SK-N-SH treated with all-trans-retinoic acid at 6 μM for 48 hours (cell line): ENCODE data around the gene L3MBTL1.

Experiments
- ATAC-seq: fragments of 200-7000 bp; cut with Tn5 transposase; 3 replicates; pipeline ENCODE4 v1.9.1; 2020; ENCODE audit warnings: mild to moderate bottlenecking, moderate library complexity
- ARNTL ChIP-seq: fragments of 450-650 bp; formaldehyde crosslinking; IDR thresholded peaks from 2 replicates; pipeline ENCODE4 v1.5.0; 2020; ENCODE audit warnings: low read depth, mild to moderate bottlenecking, moderate library complexity, borderline replicate concordance
- BACH2 ChIP-seq: fragments of 250-450 bp; sonication (Bioruptor Pico); IDR thresholded peaks from 2 replicates; pipeline ENCODE4 v1.9.0; 2021; ENCODE audit warnings: mild to moderate bottlenecking, borderline replicate concordance
- CSDC2 ChIP-seq: fragments of 250-450 bp; sonication (Bioruptor Pico); IDR thresholded peaks from 2 replicates; pipeline ENCODE4 v1.5.0; 2020; ENCODE audit warnings: mild to moderate bottlenecking, moderate library complexity
- CSRNP3 ChIP-seq: fragments of 250-450 bp; sonication (Bioruptor Pico); IDR thresholded peaks from 2 replicates; pipeline ENCODE4 v1.5.1; 2021; ENCODE audit warnings: mild to moderate bottlenecking, moderate library complexity
- ESRRG ChIP-seq: fragments of 250-450 bp; sonication (Bioruptor Pico); IDR thresholded peaks from 2 replicates; pipeline ENCODE4 v1.6.1; 2021; ENCODE audit warnings: mild to moderate bottlenecking
- GLIS3 ChIP-seq: fragments of 250-450 bp; sonication (Bioruptor Pico); IDR thresholded peaks from 2 replicates; pipeline ENCODE4 v1.5.0; 2020; ENCODE audit warnings: mild to moderate bottlenecking, moderate library complexity
- ISL1 ChIP-seq: fragments of 250-450 bp; sonication (Bioruptor Pico); IDR thresholded peaks from 2 replicates; pipeline ENCODE4 v2.1.2; 2022; ENCODE audit warnings: mild to moderate bottlenecking, moderate library complexity
- OSR1 ChIP-seq: fragments of 250-450 bp; sonication (Bioruptor Pico); IDR thresholded peaks from 2 replicates; pipeline ENCODE4 v1.8.0; 2022; ENCODE audit warnings: moderate library complexity, mild to moderate bottlenecking, inconsistent platforms
- PPARA ChIP-seq: fragments of 250-450 bp; sonication (Bioruptor Pico); IDR thresholded peaks from 2 replicates; pipeline ENCODE4 v1.5.0; 2020; ENCODE audit warnings: mild to moderate bottlenecking, borderline replicate concordance
- RARB ChIP-seq: fragments of 250-450 bp; sonication (Bioruptor Pico); IDR thresholded peaks from 2 replicates; pipeline ENCODE4 v1.8.0; 2021; ENCODE audit warnings: mild to moderate bottlenecking, moderate library complexity
- TSHZ2 ChIP-seq: fragments of 250-450 bp; sonication (Bioruptor Pico); IDR thresholded peaks from 2 replicates; pipeline ENCODE4 v1.5.0; 2020; ENCODE audit warnings: mild to moderate bottlenecking, moderate library complexity
- ZC3H10 ChIP-seq: fragments of 250-450 bp; sonication (Bioruptor Pico); IDR thresholded peaks from 2 replicates; pipeline ENCODE4 v1.5.1; 2021; ENCODE audit warnings: mild to moderate bottlenecking, moderate library complexity
- ZFP3 ChIP-seq: fragments of 250-450 bp; sonication (Bioruptor Pico); IDR thresholded peaks from 2 replicates; pipeline ENCODE4 v1.5.0; 2020; ENCODE audit warnings: mild to moderate bottlenecking, moderate library complexity
- ZFP30 ChIP-seq: fragments of 450-650 bp; formaldehyde crosslinking; IDR thresholded peaks from 2 replicates; pipeline ENCODE4 v1.5.0; 2022; ENCODE audit warnings: mild to moderate bottlenecking, moderate library complexity
- ZNF565 ChIP-seq: fragments of 450-650 bp; formaldehyde crosslinking; conservative IDR thresholded peaks from 2 replicates; pipeline ENCODE4 v1.5.0; 2020; ENCODE audit warnings: low read depth, mild to moderate bottlenecking, moderate library complexity
- ZNF70 ChIP-seq: fragments of 450-650 bp; formaldehyde crosslinking; IDR thresholded peaks from 2 replicates; pipeline ENCODE4 v1.5.0; 2020; ENCODE audit warnings: mild to moderate bottlenecking, moderate library complexity
- ZNF8 ChIP-seq: fragments of 450-650 bp; formaldehyde crosslinking; IDR thresholded peaks from 2 replicates; pipeline ENCODE4 v1.5.0; 2020; ENCODE audit warnings: mild to moderate bottlenecking, moderate library complexity
- TF ChIP-seq, protein P1 (sequence below): fragments of 250-450 bp; sonication (Bioruptor Pico); IDR thresholded peaks from 2 replicates; pipeline ENCODE4 v1.5.1; 2020; ENCODE audit warnings: low read depth, mild to moderate bottlenecking, moderate library complexity
- TF ChIP-seq, protein P2 (sequence below): fragments of 250-450 bp; sonication (Bioruptor Pico); IDR thresholded peaks from 2 replicates; pipeline ENCODE4 v1.8.0; 2020; ENCODE audit warnings: mild to moderate bottlenecking, moderate library complexity, borderline replicate concordance
- TF ChIP-seq, protein P3 (sequence below): fragments of 250-450 bp; sonication (Bioruptor Pico); IDR thresholded peaks from 2 replicates; pipeline ENCODE4 v1.8.0; 2021; ENCODE audit warnings: low read depth, mild to moderate bottlenecking, moderate library complexity, borderline replicate concordance

L3MBTL1 gene

GRCh38 chr20:43467589-43467988 is 39.9 kb upstream of the L3MBTL1 start:
- no peak for ATAC-seq
- TF ChIP-seq, protein P1, sequence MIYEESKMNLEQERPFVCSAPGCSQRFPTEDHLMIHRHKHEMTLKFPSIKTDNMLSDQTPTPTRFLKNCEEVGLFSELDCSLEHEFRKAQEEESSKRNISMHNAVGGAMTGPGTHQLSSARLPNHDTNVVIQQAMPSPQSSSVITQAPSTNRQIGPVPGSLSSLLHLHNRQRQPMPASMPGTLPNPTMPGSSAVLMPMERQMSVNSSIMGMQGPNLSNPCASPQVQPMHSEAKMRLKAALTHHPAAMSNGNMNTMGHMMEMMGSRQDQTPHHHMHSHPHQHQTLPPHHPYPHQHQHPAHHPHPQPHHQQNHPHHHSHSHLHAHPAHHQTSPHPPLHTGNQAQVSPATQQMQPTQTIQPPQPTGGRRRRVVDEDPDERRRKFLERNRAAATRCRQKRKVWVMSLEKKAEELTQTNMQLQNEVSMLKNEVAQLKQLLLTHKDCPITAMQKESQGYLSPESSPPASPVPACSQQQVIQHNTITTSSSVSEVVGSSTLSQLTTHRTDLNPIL (CRISPR knock-in tag) = no peak
- TF ChIP-seq, protein P2, sequence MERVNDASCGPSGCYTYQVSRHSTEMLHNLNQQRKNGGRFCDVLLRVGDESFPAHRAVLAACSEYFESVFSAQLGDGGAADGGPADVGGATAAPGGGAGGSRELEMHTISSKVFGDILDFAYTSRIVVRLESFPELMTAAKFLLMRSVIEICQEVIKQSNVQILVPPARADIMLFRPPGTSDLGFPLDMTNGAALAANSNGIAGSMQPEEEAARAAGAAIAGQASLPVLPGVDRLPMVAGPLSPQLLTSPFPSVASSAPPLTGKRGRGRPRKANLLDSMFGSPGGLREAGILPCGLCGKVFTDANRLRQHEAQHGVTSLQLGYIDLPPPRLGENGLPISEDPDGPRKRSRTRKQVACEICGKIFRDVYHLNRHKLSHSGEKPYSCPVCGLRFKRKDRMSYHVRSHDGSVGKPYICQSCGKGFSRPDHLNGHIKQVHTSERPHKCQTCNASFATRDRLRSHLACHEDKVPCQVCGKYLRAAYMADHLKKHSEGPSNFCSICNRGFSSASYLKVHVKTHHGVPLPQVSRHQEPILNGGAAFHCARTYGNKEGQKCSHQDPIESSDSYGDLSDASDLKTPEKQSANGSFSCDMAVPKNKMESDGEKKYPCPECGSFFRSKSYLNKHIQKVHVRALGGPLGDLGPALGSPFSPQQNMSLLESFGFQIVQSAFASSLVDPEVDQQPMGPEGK = no peak
- TF ChIP-seq ESRRG (CRISPR knock-in tag) (no peak), RARB (CRISPR knock-in tag) (no peak), PPARA (CRISPR knock-in tag) (no peak), TSHZ2 (no peak), ARNTL (CRISPR knock-in tag) (no peak), ZNF70 (CRISPR knock-in tag) (no peak), ZFP3 (CRISPR knock-in tag) (no peak), ZFP30 (CRISPR knock-in tag) (no peak), ISL1 (CRISPR knock-in tag) (no peak), CSDC2 (CRISPR knock-in tag) (no peak), OSR1 (CRISPR knock-in tag) (no peak), GLIS3 (CRISPR knock-in tag) (no peak), ZNF8 (CRISPR knock-in tag) (no peak)
- TF ChIP-seq, protein P3, sequence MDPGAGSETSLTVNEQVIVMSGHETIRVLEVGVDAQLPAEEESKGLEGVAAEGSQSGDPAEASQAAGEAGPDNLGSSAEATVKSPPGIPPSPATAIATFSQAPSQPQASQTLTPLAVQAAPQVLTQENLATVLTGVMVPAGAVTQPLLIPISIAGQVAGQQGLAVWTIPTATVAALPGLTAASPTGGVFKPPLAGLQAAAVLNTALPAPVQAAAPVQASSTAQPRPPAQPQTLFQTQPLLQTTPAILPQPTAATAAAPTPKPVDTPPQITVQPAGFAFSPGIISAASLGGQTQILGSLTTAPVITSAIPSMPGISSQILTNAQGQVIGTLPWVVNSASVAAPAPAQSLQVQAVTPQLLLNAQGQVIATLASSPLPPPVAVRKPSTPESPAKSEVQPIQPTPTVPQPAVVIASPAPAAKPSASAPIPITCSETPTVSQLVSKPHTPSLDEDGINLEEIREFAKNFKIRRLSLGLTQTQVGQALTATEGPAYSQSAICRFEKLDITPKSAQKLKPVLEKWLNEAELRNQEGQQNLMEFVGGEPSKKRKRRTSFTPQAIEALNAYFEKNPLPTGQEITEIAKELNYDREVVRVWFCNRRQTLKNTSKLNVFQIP = no peak

DNA sequence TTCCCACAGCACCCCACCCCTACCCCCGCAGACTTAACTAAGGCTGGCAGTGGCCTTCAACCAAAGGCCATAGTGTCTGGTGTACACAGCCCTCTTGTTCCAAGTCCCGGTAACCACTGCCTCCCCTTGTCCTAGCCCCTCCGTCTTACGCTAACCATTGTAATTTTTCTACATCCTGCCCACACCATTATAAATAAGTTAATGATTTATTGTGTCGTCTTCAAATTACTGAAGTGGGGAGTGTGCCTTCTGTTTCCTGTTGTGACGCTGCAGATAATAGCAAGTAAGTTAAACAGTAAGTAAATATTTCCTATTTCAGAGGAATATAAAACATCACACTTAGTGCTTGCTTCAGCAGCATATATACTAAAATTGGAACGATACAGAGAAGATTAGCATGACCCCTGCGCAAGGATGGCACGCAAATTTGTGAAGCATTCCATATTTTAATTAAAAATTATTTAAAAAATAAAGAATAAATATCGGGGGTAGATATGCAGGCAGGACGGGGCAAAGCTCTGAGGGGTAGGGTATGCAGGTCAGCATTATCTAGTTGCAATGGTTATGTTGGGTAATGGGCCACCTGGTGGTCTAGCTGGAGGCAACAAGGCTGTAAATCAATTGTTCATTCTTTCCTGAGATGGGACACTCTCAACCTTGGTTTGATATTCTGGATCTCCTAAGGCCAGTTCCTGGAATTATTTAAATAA is 34.7 kb upstream of the L3MBTL1 start:
- ATAC-seq = no peak
- no peak for TF ChIP-seq ARNTL (CRISPR knock-in tag)
- TF ChIP-seq ZNF8 (CRISPR knock-in tag) = no peak
- TF ChIP-seq TSHZ2 = no peak
- no peak for TF ChIP-seq ESRRG (CRISPR knock-in tag)
- TF ChIP-seq ZFP3 (CRISPR knock-in tag) = no peak
- TF ChIP-seq PPARA (CRISPR knock-in tag) = no peak
- no peak for TF ChIP-seq ZNF565 (CRISPR knock-in tag)
- TF ChIP-seq ISL1 (CRISPR knock-in tag) = no peak
- TF ChIP-seq OSR1 (CRISPR knock-in tag) = no peak
- TF ChIP-seq BACH2 (CRISPR knock-in tag) = no peak
- TF ChIP-seq CSRNP3 (CRISPR knock-in tag) = no peak
- no peak for TF ChIP-seq ZC3H10
- no peak for TF ChIP-seq RARB (CRISPR knock-in tag)
